Activated CD8-positive, alpha-beta T cell treated with anti-CD3 and anti-CD28 coated beads for 36 hours (primary cell): ENCODE measurements around the gene ATXN8OS. TPM values are rescaled to one million over a fixed set of nuclear protein-coding genes. Genes with fewer than 3 reads are reported as not detected.

ENCODE experiments used
- ATAC-seq: fragments of 200-7000 bp; cut with Tn5 transposase; one replicate; pipeline ENCODE4 v1.10.0; 2021; ENCODE audit warnings: mild to moderate bottlenecking, moderate library complexity
- CTCF ChIA-PET: fragments of 350-600 bp; sonication (Branson Sonifier 250); formaldehyde crosslinking; loops from one replicate; lab custom pipeline; 2021; ENCODE audit warnings: antibody characterized with exemption; lab: Charles Lee
- POLR2A ChIA-PET: fragments of 350-600 bp; sonication (Branson Sonifier 250); formaldehyde crosslinking; loops from one replicate; lab custom pipeline; 2021; ENCODE audit warnings: antibody characterized with exemption; lab: Charles Lee
- DNase-seq: peaks from one replicate; pipeline ENCODE4 v3.0.0-alpha.2; 2020
- H3K27ac Mint-ChIP-seq: one replicate; pipeline ENCODE4 v1.8.0; 2021; ENCODE audit warnings: mild to moderate bottlenecking, mixed read lengths
- H3K27me3 Mint-ChIP-seq: one replicate; pipeline ENCODE4 v1.8.0; 2021; ENCODE audit warnings: mixed read lengths
- H3K36me3 Mint-ChIP-seq: one replicate; pipeline ENCODE4 v1.8.0; 2021; ENCODE audit warnings: low read depth, mixed read lengths
- H3K4me1 Mint-ChIP-seq: one replicate; pipeline ENCODE4 v1.8.0; 2021; ENCODE audit warnings: low read depth, mixed read lengths
- H3K4me3 Mint-ChIP-seq: one replicate; pipeline ENCODE4 v1.8.0; 2021; ENCODE audit warnings: mild to moderate bottlenecking, moderate library complexity, mixed read lengths
- H3K9me3 Mint-ChIP-seq: one replicate; pipeline ENCODE4 v1.8.0; 2021; ENCODE audit warnings: mixed read lengths
- intact Hi-C: fragments of 100-400 bp; cut with micrococcal nuclease; formaldehyde crosslinking; loops from one replicate; pipeline ENCODE4 v1.10.0; 2022
- total RNA-seq, 2 experiments: library from RNA; stranded (reverse); gene quantifications; one replicate each; pipeline ENCODE4 v1.2.3, GENCODE V29; 2021
- TF ChIP-seq, protein P1 (sequence below): fragments of 200-600 bp; IDR thresholded peaks from one replicate; pipeline ENCODE4 v1.8.0; 2022; ENCODE audit warnings: antibody characterized with exemption, mild to moderate bottlenecking

ATXN8OS gene
- not detected for total RNA-seq

DNA sequence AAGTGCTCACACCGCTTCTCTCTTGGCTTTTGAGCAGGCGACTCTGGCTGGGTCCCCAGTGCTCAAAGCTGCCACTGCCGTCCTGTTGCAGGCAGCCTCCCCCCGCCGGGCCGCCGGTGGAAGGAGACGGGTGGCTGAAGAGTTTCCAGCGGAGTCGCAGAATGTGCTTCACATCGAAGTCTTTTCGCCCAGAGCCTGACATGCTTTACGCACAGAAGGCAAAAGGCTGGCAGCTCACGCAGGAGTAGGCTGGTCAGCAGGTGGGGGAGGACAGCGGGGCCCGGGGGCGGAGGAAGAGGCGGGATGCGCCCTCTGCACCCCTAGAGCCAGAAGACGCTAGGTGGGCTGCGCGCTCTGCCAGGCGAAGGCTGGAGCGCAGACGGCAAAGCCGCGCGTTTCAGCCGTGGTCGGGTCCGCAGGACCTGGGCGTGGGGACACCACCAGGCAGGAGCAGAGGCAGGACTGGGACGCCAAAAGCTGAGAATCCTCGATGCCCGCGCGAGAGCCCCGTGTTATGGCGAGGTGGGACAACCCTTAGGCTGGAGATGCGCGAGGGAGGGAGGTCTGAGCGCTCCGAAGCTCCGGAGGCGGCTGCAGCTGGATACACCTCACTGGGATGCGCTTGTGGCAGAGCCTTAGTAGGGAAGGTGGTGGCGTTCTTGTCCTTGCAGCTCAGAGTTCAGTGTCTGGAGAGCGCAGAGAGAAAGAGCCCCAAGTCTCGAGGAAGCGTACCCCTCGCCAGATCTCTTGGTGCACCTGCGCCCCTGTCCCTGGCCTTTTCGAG lies at the start of gene ATXN8OS:
Gene ATXN8OS, plus strand, starts transcription at position 329 of the 784 bp plus-strand sequence.
- no peak for DNase-seq
- Mint-ChIP-seq H3K4me3 (no peak within 1 kb of the TSS), H3K4me1 (no peaks in the 10 kb centered on the region), H3K27ac (no peak within 1 kb of the TSS), H3K9me3 (peaks cover 6% of the 10 kb centered on the region), H3K36me3 (no peaks in the 10 kb centered on the region), H3K27me3 (peaks cover 3% of the 10 kb centered on the region)
- ChIA-PET POLR2A (no interaction called here), CTCF (no interaction called here)
- ATAC-seq, result no peak
- TF ChIP-seq, protein P1, sequence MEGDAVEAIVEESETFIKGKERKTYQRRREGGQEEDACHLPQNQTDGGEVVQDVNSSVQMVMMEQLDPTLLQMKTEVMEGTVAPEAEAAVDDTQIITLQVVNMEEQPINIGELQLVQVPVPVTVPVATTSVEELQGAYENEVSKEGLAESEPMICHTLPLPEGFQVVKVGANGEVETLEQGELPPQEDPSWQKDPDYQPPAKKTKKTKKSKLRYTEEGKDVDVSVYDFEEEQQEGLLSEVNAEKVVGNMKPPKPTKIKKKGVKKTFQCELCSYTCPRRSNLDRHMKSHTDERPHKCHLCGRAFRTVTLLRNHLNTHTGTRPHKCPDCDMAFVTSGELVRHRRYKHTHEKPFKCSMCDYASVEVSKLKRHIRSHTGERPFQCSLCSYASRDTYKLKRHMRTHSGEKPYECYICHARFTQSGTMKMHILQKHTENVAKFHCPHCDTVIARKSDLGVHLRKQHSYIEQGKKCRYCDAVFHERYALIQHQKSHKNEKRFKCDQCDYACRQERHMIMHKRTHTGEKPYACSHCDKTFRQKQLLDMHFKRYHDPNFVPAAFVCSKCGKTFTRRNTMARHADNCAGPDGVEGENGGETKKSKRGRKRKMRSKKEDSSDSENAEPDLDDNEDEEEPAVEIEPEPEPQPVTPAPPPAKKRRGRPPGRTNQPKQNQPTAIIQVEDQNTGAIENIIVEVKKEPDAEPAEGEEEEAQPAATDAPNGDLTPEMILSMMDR, result no peak
- intact Hi-C loops, result no loop called here

DNA sequence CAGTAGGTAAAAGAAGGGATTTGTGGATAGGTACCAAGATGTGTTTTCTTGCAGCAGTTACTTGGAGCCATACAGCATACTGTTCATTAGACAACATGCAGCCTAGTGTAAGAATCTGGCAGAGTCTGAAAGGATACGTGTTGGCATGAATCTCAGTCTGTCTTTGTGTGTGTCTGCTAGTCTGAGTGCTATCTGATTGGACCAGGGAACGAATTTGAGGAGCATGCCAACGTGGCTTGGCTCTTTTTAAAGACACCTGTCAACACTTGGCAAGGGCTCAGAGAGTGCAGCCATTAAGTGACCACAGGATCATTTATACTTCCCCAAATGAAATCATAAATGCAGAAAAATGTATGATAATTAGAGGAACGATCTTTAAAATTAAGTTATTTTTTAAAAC lies 27.6 kb upstream of the ATXN8OS start:
- no peak overlapping the region for H3K4me3 Mint-ChIP-seq
- intact Hi-C loops, result no loop called here
- ATAC-seq, result no peak
- H3K4me1 Mint-ChIP-seq, result no peaks in the 10 kb centered on the region
- H3K9me3 Mint-ChIP-seq, result peaks cover 7% of the 10 kb centered on the region
- POLR2A ChIA-PET, result no interaction called here
- TF ChIP-seq, protein P1, result no peak
- H3K36me3 Mint-ChIP-seq, result no peaks in the 10 kb centered on the region
- CTCF ChIA-PET, result no interaction called here
- no peaks in the 10 kb centered on the region for H3K27me3 Mint-ChIP-seq
- no peak overlapping the region for H3K27ac Mint-ChIP-seq
- DNase-seq, result no peak

DNA sequence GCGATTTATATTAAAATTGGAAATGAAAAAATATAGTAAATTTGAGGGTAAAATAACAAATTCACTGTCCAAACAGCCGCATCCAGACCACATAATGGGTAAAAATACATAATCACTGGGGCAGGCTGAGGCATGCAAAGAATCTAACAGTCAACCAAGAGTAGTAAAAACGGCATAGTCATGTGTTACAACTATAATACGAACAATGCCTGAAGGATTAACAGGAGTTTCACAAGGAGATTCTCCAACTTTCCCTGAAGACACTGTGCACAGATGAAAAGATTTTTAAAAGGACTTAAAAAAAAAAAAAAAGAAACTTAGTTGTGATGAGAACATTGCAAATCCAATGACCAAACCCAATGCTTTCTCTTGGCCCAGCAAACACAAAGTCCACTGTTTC lies 20.4 kb upstream of the ATXN8OS start:
- Mint-ChIP-seq H3K4me3 (no peak overlapping the region), H3K27ac (no peak overlapping the region), H3K27me3 (no peaks in the 10 kb centered on the region), H3K4me1 (no peaks in the 10 kb centered on the region), H3K9me3 (peaks cover 12% of the 10 kb centered on the region), H3K36me3 (no peaks in the 10 kb centered on the region)
- ATAC-seq (no peak), DNase-seq (no peak)
- TF ChIP-seq, protein P1, result no peak
- intact Hi-C loops, result no loop called here
- ChIA-PET CTCF (no interaction called here), POLR2A (no interaction called here)

DNA sequence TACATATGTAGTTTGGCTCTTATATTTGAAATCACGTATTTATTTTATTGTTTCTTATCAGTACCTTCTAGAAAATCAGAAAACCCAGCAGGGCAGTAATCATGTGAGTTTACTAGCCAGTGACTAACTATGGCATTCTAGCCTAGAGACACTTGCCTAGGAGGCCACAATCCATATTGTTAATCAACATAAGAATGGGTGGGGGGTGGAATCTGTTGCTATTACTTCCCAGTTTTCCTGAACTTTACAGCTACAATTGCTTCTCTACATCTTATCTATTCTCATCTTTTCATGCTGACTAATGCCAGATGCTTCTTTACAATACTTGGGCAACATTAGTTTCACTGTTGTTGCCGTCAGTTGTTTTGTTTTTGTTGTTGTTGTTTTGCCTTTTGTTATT lies 18.7 kb upstream of the ATXN8OS start:
- intact Hi-C loops, result no loop called here
- Mint-ChIP-seq H3K4me3 (no peak overlapping the region), H3K4me1 (no peaks in the 10 kb centered on the region), H3K9me3 (peaks cover 12% of the 10 kb centered on the region), H3K27me3 (no peaks in the 10 kb centered on the region), H3K36me3 (no peaks in the 10 kb centered on the region), H3K27ac (no peak overlapping the region)
- DNase-seq (no peak), ATAC-seq (no peak)
- ChIA-PET POLR2A (no interaction called here), CTCF (no interaction called here)
- TF ChIP-seq, protein P1, result no peak

DNA sequence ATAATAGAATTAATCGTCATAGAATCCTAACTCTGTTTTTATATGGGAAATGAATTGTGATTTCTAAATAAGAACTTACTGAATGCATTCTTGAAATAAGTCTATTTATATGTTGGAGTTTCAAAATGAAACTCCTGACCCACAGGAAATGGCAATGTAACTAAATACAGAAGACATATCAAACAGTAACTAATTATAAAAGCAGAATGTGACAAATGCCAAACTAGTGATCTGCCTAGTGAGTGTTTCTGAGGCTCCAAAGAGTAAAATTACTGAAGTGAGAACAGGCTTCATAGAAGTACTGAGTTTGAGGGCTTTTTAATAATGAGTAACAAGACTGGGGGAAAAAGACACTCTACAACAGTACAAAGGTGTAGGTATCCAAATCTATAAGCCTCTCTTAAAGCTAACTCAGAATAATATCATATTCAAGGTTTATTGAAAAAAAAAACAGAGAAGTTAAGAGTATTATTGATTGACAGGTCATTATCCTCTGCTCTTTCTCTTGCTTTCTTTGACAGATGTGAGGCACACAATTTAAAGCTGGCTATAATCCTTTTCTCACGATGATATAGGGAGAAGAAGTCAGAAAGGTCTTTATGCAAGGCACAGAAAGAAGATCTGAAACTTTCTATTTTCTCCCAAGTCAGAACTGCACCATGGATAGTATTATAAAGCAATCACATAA lies 17.4 kb upstream of the ATXN8OS start:
- Mint-ChIP-seq H3K4me1 (no peaks in the 10 kb centered on the region), H3K4me3 (no peak overlapping the region), H3K9me3 (peaks cover 9% of the 10 kb centered on the region), H3K27me3 (no peaks in the 10 kb centered on the region), H3K36me3 (no peaks in the 10 kb centered on the region), H3K27ac (no peak overlapping the region)
- DNase-seq (no peak), ATAC-seq (no peak)
- TF ChIP-seq, protein P1, result no peak
- intact Hi-C loops, result no loop called here
- ChIA-PET POLR2A (no interaction called here), CTCF (no interaction called here)
